ENCODE measurements around the gene RABGGTA.

DNA sequence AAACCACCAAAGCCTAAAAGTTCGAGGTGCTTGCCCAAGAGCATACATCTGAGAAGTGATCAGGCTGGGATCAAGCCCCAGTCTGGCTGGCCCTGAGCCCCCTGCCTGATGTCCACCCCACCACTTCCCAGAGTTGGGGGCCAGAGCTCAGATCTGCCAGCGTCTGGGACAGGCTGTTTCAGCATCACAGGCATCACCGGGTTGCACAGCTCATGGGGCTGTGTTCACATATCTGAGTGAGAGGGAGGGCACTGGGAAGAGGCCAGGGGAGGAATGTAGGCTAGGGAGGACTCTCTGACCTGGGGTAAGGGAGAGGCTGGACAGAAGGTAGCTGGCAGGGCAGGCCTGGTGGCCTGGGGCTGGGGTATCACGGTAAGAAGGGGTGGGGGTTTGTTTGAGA is 14.4 kb downstream of the RABGGTA start:
- TF ChIP-seq POLR2AphosphoS5 (IDR thresholded peaks at IDR 0.05; ENCODE audit: low read length): no peak
- TF ChIP-seq POLR2A (IDR thresholded peaks at IDR 0.05; ENCODE audit: low read depth, low read length): no peak
- TF ChIP-seq JUNB (IDR thresholded peaks at IDR 0.05): no peak
- no peak for TF ChIP-seq TAF1 (IDR thresholded peaks at IDR 0.05; ENCODE audit: borderline replicate concordance, low read depth, low read length)
- TF ChIP-seq BHLHE40 (IDR thresholded peaks at IDR 0.05; ENCODE audit: borderline replicate concordance in 1 of 2, low read depth in 2 of 2, low read length in 1 of 2): no peak
- no peak for TF ChIP-seq NFYB (IDR thresholded peaks at IDR 0.05; ENCODE audit: insufficient read depth, low read depth, low read length)
- TF ChIP-seq, protein P1, sequence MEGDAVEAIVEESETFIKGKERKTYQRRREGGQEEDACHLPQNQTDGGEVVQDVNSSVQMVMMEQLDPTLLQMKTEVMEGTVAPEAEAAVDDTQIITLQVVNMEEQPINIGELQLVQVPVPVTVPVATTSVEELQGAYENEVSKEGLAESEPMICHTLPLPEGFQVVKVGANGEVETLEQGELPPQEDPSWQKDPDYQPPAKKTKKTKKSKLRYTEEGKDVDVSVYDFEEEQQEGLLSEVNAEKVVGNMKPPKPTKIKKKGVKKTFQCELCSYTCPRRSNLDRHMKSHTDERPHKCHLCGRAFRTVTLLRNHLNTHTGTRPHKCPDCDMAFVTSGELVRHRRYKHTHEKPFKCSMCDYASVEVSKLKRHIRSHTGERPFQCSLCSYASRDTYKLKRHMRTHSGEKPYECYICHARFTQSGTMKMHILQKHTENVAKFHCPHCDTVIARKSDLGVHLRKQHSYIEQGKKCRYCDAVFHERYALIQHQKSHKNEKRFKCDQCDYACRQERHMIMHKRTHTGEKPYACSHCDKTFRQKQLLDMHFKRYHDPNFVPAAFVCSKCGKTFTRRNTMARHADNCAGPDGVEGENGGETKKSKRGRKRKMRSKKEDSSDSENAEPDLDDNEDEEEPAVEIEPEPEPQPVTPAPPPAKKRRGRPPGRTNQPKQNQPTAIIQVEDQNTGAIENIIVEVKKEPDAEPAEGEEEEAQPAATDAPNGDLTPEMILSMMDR (IDR thresholded peaks at IDR 0.05 in 2 of 3, conservative IDR thresholded peaks at IDR 0.05 in 1 of 3; ENCODE audit: control insufficient read depth in 2 of 3, extremely low read depth in 1 of 3, insufficient read depth in 1 of 3, low read depth in 3 of 3, low read length in 3 of 3): no peak
- TF ChIP-seq MTA2 (IDR thresholded peaks at IDR 0.05; ENCODE audit: low read depth): no peak

Measured in GM12878 (cell line).